Lower lobe of right lung (tissue), 2 donors: ENCODE measurements around the gene WWP2. TPM values are rescaled to one million over a fixed set of nuclear protein-coding genes. Genes with fewer than 3 reads are reported as not detected.

ENCODE experiments used
- ATAC-seq, 2 donors: fragments of 200-7000 bp; cut with Tn5 transposase; one replicate each; pipeline ENCODE4 v1.9.1; 2020 to 2022; ENCODE audit warnings: mild to moderate bottlenecking in 2 of 2, moderate library complexity in 2 of 2
- DNase-seq: peaks from one replicate; pipeline ENCODE4 v3.0.0-alpha.2; 2020
- H3K27ac ChIP-seq: fragments of 200-600 bp; one replicate; pipeline ENCODE4 v1.8.0; 2022
- H3K27me3 ChIP-seq: fragments of 200-600 bp; one replicate; pipeline ENCODE4 v1.8.0; 2022; ENCODE audit warnings: low read depth
- H3K36me3 ChIP-seq: fragments of 200-600 bp; one replicate; pipeline ENCODE4 v1.8.0; 2022; ENCODE audit warnings: mild to moderate bottlenecking
- H3K4me1 ChIP-seq: fragments of 200-600 bp; one replicate; pipeline ENCODE4 v1.8.0; 2022
- H3K4me3 ChIP-seq: fragments of 200-600 bp; one replicate; pipeline ENCODE4 v1.8.0; 2022; ENCODE audit warnings: mild to moderate bottlenecking
- H3K9me3 ChIP-seq: fragments of 200-600 bp; one replicate; pipeline ENCODE4 v1.8.0; 2022
- CTCF ChIP-seq: fragments of 200-600 bp; IDR thresholded peaks from one replicate; pipeline ENCODE4 v1.8.0; 2022; ENCODE audit warnings: antibody characterized with exemption, mild to moderate bottlenecking
- intact Hi-C: fragments of 100-400 bp; cut with DNase I; formaldehyde crosslinking; loops from one replicate; pipeline ENCODE4 v1.11.0; 2022
- total RNA-seq: library from RNA; stranded (reverse); fragmentation: NEBNext Ultra II Directional; extraction: Animal tissue kit (Norgen Biotek cat#: 25700); gene quantifications from one replicate; pipeline ENCODE4 v1.2.1, GENCODE V29; 2021
- donor health status: DM: no; HTN: yes; CAD: no; lungs with severe emphysema.

WWP2 gene
- total RNA-seq, 1 donor from 2014 or later, result 83.7 TPM

- no peaks in the 10 kb centered on the region for H3K4me1 ChIP-seq
- H3K9me3 ChIP-seq, result no peaks in the 10 kb centered on the region
- intact Hi-C loops, result no loop called here
- peaks cover 93% of the 10 kb centered on the region for H3K36me3 ChIP-seq
- no peaks in the 10 kb centered on the region for H3K27me3 ChIP-seq
- no peak overlapping the region for H3K4me3 ChIP-seq
- DNase-seq, result peak; percentile 33
- TF ChIP-seq CTCF, result no peak
- H3K27ac ChIP-seq, result no peak overlapping the region
- no peak for ATAC-seq
Observed at GRCh38 chr16:69932691-69933392, 170.7 kb downstream of the WWP2 start.

GRCh38 chr16:69934044-69934443 is 171.9 kb downstream of the WWP2 start:
- ATAC-seq (no peak), DNase-seq (peak; percentile 10)
- no peak overlapping the region for H3K27ac ChIP-seq
- H3K36me3 ChIP-seq, result peaks cover 100% of the 10 kb centered on the region
- no peak for TF ChIP-seq CTCF
- no peaks in the 10 kb centered on the region for H3K4me1 ChIP-seq
- no peaks in the 10 kb centered on the region for H3K27me3 ChIP-seq
- H3K4me3 ChIP-seq, result no peak overlapping the region
- intact Hi-C loops, result no loop called here
- H3K9me3 ChIP-seq, result no peaks in the 10 kb centered on the region

- H3K27me3 ChIP-seq, result no peaks in the 10 kb centered on the region
- H3K4me3 ChIP-seq, result no peak overlapping the region
- peaks cover 100% of the 10 kb centered on the region for H3K36me3 ChIP-seq
- peak; percentile 40 for DNase-seq
- no peak for TF ChIP-seq CTCF
- no peaks in the 10 kb centered on the region for H3K9me3 ChIP-seq
- intact Hi-C loops, result no loop called here
- H3K4me1 ChIP-seq, result no peaks in the 10 kb centered on the region
- H3K27ac ChIP-seq, result no peak overlapping the region
- ATAC-seq, result no peak
Observed at GRCh38 chr16:69934751-69935150, 172.6 kb downstream of the WWP2 start.

- DNase-seq (peak; percentile 18), ATAC-seq (no peak)
- Histone ChIP-seq H3K27ac (no peak overlapping the region), H3K27me3 (no peaks in the 10 kb centered on the region), H3K36me3 (peaks cover 100% of the 10 kb centered on the region), H3K4me1 (no peaks in the 10 kb centered on the region), H3K4me3 (no peak overlapping the region), H3K9me3 (no peaks in the 10 kb centered on the region)
- intact Hi-C loops, result no loop called here
- TF ChIP-seq CTCF, result no peak
Observed at GRCh38 chr16:69935278-69935711, 173.2 kb downstream of the WWP2 start.

GRCh38 chr16:69935740-69936139 is 173.6 kb downstream of the WWP2 start:
- no peak for ATAC-seq
- DNase-seq, result no peak
- Histone ChIP-seq H3K36me3 (peaks cover 100% of the 10 kb centered on the region), H3K27me3 (no peaks in the 10 kb centered on the region), H3K4me3 (no peak overlapping the region), H3K27ac (no peak overlapping the region), H3K9me3 (no peaks in the 10 kb centered on the region), H3K4me1 (no peaks in the 10 kb centered on the region)
- intact Hi-C loops, result no loop called here
- TF ChIP-seq CTCF, result no peak
